Measurements from ENCODE around the gene OR1C1. TPM values are rescaled to one million over a fixed set of nuclear protein-coding genes. Genes with fewer than 3 reads are reported as not detected.

The OR1C1 gene
- total and polyA plus RNA-seq, 12 donors, result not detected

- no peaks in the 10 kb centered on the region for H3K4me1 ChIP-seq
- ATAC-seq (no peak), DNase-seq (no peak)
- no peak overlapping the region for H3K4me3 ChIP-seq
- no peaks in the 10 kb centered on the region for H3K9me3 ChIP-seq
- no peak overlapping the region for H3K27ac ChIP-seq
- WGBS, 2 donors, result 83% methylated on average over 2 of the region's 2 CpGs
- no peaks in the 10 kb centered on the region for H3K27me3 ChIP-seq
- TF ChIP-seq CTCF (IDR thresholded peaks at IDR 0.05), result no peak
- intact Hi-C loops (cut with DNase I), result no loop called here
- no peaks in the 10 kb centered on the region for H3K36me3 ChIP-seq
Measured at GRCh38 chr1:247740721-247741120, 19.6 kb downstream of the OR1C1 start.

- no peaks in the 10 kb centered on the region for H3K9me3 ChIP-seq
- H3K36me3 ChIP-seq, result no peaks in the 10 kb centered on the region
- H3K27ac ChIP-seq, result no peak within 1 kb of the TSS
- H3K4me3 ChIP-seq, result no peak within 1 kb of the TSS
- DNase-seq (no peak), ATAC-seq (no peak)
- intact Hi-C loops (cut with DNase I), result no loop called here
- no peaks in the 10 kb centered on the region for H3K27me3 ChIP-seq
- TF ChIP-seq CTCF (IDR thresholded peaks at IDR 0.05), result no peak
- 91 to 93% methylated on average over 1 of the region's 1 CpG for WGBS, 2 donors
- no peaks in the 10 kb centered on the region for H3K4me1 ChIP-seq
Measured at GRCh38 chr1:247738315-247738714, 22.0 kb downstream of the OR1C1 start, which contains the start of gene OR14K1. TSS of gene OR14K1 (plus strand) at chr1:247738615. CDS start at chr1:247738615, 0 bp downstream.

DNA sequence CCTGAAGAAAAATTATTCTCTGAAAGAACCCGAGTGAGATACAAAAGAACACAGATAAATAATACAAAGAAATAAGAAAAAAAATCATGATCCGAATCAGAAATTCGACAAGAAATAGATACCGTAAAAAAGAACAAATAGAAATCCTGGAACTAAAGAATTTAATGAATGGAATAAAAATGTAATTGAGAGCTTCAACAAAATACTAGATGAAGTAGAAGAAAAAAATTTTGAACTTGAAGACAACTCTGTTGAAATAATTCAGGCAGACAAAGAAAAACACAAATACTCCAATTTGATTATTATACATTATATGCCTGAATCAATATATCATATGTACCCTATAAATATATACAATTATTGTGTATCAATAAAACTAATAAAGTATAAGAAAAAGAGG, 39.1 kb downstream of the OR1C1 start:
- no peak for TF ChIP-seq CTCF (IDR thresholded peaks at IDR 0.05)
- H3K36me3 ChIP-seq, result no peaks in the 10 kb centered on the region
- no peaks in the 10 kb centered on the region for H3K27me3 ChIP-seq
- peaks cover 0 to 51% (median 7%) of the 10 kb centered on the region in 11 donors for H3K9me3 ChIP-seq
- H3K27ac ChIP-seq, result no peak overlapping the region
- 88 to 93% methylated on average over 4 of the region's 4 CpGs for WGBS, 2 donors
- intact Hi-C loops (cut with DNase I), result no loop called here
- DNase-seq (no peak), ATAC-seq (no peak)
- no peaks in the 10 kb centered on the region for H3K4me1 ChIP-seq
- no peak overlapping the region for H3K4me3 ChIP-seq

GRCh38 chr1:247716546-247716945, 43.8 kb downstream of the OR1C1 start, which contains the start of gene OR6F1:
TSS of gene OR6F1 (minus strand) at chr1:247716646. CDS start at chr1:247712755, 3,891 bp downstream.
- TF ChIP-seq CTCF (IDR thresholded peaks at IDR 0.05), result no peak
- Histone ChIP-seq H3K9me3 (peaks cover 0 to 26% (median 7%) of the 10 kb centered on the region in 11 donors), H3K27me3 (no peaks in the 10 kb centered on the region), H3K27ac (no peak within 1 kb of the TSS), H3K36me3 (no peaks in the 10 kb centered on the region), H3K4me3 (no peak within 1 kb of the TSS), H3K4me1 (no peaks in the 10 kb centered on the region)
- 80 to 88% methylated on average over 3 of the region's 3 CpGs for WGBS, 2 donors
- intact Hi-C loops (cut with DNase I), result no loop called here
- DNase-seq (no peak), ATAC-seq (no peak)
